Stimulated activated CD4-positive, alpha-beta T cell treated with anti-CD3 and anti-CD28 coated beads, Interleukin-4, amount 100 ng/mL, for 24 hours (primary cell): ENCODE results near the gene PRPF19.
A peak's percentile ranks its signal among the peaks of the same experiment; 100 is the strongest.

Experiments
- DNase-seq: peaks from one replicate; pipeline ENCODE4 v3.0.0-alpha.2; 2020

The PRPF19 gene

DNA sequence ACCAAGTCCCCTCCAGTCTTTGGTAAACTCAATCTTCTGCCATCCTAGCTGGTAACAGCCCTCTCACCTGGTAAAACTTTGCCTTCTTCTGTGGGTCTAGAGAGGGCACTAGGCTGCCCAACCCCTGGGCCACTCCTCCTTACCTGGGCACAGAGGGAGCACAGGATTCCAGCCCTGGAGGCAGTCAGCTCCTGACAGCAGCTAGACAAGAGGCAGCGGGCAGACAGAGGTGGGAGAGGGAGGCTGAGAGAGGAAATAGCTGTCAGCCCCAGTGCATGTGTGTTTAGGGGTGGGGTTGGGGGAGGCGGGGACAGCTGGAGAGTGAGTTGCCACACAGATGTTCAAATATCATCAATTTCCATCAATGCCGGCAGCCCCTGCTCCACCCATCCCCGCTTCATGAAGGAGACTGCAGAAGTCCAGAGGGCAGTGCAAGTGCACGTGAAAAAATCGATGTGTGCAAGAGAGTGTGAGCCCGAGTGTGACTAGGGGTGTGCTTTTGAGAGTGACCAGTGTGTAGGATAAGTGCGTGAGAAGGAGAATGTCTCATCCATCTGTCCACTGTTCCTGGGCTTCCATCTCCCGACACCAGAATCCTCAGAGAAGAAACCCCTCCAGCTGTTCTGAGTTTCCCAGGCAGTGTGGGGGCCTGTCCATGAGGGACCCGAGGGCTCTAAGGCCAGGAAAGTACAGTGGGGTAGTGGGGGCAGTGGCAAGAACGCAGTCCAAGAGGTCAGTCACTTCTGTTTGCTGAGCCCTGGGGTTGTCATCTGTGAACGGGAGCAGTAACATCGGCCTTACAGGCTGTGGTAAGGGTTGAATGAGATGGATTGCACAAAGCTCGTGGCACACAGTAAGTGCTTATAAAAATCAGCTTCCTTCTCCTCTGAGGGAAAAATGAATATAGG lies 50.4 kb downstream of the PRPF19 start, which contains the start of gene PTGDR2:
Gene PTGDR2, minus strand, starts transcription at position 225 of the 908 bp plus-strand sequence. CDS start 2,228 bp downstream, outside the sequence.
- DNase-seq = no peak

DNA sequence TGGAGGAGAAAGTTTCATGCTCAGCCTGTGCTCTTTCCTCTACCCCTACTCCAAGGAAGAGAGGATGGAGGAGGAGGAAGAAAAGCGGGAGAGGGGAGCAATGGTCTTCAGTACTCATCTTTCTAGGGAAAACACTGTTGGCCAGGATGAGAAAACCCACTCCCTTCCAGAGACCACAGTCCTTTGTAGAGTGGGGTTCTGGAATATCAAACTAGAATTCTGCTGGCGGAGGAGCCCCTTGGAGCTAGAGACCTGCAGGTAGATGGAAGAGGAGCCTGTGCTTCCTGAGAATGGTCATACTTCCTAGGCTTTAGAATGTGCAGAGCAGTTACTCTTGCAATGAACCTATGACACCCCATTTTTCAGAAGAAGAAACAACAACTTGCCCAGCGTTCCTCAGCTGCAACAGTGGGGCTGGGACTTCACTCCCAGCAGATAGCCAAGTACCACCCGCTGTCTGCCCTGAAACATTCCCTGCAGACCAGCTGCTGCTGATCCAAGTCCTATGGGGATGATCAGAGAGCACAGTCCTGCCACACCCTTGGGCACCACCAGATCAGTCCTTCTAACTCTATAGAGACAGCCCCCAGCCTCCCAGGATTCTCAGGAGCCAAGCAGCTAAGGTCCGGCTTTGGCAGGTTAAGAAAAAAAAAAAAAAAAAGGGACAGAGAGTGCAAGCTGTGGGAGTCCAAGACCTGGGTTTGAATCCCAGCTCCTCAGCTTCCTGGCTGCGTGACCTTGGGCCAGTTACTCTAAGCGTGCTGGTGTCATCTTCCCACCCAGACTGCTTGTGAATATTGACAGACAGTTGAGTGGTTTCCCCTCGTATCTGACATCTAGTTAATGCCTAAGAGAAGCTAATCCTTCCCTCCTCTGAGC lies 51.3 kb downstream of the PRPF19 start:
- DNase-seq = no peak

DNA sequence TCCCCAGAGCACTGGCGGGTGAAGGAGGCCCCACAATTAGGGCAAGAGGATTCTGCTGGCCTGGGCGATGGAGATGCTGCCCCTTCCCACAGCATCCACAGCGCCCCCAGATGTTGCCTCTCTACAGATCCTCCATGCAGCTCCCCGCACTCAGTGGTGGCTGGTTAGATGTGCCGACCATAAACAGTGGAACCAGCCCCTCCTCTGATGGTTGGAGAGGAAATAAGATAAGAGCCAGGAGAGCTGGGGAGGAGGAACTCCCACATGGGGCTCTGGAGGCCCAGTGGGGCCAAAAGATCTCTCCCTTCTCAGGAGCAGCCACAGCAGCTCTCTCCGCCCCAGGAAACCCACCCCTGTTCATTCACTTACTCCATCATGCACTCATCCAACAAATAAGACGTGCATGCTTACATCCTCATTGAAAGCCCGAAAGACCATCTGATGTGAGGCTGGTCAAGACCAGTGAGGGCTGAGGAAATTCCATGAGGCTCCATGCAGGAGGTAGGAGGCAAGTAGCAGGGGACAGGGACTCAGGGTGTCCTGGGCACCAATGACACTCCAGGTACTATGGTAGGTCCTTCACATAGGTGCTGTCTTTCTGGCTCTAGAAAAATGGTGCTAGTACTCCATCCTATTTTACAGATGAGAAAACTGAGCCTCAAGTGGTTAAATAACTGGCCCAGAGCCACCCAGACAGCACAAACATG lies 52.1 kb downstream of the PRPF19 start:
- no peak for DNase-seq

DNA sequence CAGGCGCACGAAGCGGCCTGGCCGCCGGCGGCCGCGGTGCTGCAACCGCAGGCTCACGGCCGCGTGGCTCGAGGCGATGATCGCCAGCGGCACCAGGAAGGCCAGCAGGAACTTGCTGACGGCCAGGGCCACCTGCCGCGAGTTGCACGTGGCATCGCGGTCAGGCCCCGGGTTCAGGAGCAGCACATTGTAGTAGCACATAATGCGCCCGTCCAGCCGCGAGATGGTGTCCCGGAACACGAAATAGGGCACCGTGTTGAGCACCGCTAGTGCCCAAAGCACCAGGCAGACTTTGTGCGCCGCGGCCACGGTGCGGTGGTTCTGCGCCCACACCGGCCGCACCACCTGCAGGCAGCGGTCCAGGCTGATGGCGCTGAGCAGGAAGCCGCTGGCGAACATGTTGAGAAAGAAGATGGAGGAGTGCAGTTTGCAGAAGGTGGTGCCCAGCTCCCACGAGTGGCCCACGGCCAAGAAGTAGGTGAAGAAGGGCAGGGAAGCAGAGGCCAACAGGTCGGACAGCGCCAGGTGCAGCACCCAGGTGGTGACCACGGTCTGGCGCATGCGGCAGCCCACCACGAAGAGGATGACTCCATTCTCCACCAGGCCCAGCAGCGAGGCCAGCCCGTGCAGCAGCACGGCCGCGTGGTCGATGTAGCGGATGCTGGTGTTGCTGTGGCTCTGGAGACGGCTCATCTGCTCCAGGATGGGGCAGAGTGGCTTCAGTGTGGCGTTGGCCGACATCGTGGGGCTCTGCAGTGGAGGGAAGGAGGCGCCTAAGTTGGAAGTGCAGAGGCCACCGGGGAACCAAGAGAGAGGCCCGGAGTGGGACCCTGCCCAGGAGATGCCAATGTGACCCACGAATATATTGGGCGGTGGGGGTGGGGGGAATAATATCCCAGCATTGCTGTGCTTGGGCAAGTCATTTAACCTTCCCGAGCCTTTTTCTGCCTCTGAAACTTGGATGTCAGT lies 53.1 kb downstream of the PRPF19 start:
- no peak for DNase-seq

DNA sequence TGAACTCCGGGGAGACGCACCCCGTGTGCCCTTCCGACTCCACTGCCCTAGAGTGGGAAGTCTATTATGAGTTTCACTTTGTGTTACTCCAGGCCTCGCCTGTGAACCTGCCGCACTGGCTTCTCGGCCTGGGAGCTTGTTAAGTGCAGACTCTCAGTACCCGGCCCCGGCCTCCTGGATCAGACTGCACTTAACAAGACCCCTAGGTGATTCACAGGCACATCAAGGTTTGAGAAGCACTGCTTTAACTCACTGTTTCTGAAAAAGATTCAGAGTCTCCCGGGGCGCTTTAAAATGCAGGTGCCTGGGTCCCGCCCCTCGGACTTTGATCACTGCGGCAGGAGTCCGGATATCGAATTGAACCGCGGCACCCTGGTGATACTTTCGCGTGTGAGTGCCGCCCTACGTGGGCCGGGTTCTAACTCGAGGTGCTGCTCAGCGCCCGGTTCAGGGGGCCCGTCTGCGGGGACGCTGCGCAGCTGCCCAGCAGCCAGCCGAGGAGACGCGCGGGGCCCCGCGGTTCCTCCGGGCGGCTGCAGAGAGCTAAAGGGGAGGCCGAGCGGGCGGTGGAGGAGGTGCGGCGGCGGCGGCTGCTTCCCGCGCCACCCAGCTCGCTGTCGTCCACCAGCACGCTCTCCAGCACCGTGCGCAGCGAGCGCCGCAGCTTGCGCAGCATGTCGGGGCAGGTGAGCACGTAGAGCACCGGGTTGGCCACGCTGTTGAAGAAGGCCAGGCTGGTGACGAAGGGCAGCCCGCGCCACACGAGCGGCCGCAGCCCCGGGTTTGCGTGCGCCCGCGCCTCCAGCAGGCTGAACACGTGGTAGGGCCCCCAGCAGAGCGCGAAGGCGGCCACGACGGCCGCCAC lies 54.0 kb downstream of the PRPF19 start:
- DNase-seq = no peak

DNA sequence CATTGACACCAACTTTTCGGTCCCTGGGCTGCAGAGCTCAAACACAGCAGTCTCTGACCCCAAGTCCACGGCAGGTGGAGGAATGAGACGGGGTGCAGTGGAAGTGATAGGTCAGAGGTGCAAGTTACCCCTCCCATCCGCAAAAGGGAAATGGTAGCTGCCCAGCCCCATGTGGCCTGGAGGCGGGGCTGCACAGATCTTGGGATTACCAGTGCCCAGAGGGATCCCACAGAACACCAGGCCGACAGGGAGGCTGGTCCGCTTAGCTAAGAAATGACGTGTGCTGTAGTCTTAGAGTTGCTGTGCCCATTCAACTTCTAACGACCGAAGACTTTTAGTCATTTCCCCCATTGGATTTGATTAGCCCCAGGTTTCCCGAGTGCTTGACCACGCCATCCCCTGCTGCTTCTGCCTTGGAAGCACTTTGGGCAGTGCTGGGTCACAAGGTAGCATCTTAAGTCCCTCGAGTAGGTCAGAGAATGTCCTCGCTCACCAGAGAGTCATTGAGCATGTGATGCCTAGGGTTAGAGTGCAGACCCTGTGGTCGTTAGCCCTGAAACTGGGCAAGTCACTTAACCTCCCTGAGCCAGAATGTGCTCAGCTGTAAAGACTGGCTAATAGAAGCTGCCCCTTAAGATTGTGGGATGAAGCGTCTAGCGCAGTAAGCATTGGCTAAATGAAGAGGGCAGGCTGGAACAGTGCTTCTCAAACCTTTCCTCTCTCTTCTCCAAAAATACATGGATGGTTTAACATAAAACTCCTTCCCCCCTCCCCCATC lies 54.9 kb downstream of the PRPF19 start:
- DNase-seq = no peak

DNA sequence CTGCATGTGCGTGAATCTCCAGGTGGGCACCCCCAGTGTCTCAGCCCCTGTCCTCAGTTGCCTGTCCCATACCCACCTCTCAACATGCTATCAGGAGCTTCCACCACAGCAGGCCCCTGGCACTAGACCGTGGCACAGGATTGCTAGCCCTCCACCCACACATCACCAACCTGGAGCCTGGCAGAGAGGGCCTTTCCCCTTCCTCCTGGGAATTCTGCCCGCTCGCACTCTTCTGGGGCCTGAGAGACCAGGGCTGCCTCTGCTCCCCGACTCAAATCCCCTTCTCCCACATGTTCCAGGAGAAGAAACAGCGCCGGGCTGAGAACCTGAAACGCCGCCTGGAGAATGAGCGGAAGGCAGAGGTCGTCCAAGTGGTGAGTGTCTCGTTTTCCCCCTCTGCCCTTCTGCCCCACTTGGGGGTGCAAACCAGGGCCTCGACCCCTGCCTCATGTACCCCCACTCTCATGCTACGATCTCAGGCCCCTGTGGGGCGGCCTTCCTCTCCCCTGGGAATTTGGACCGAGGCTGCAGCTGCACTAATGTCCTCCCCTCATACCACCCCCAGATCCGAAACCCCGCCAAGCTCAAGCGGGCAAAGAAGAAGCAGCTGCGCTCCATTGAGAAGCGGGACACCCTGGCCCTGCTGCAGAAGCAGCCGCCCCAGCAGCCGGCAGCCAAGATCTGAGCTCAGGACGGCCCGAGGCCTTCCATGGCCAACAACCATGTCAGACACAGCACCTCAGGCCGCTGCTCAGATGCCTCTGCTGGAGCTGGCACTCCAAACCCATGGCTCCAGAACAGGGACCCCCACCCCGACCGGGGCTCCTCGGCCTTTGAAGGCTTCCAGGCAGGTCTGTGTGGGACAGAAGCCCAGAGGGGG lies 56.5 kb downstream of the PRPF19 start:
- DNase-seq = no peak

DNA sequence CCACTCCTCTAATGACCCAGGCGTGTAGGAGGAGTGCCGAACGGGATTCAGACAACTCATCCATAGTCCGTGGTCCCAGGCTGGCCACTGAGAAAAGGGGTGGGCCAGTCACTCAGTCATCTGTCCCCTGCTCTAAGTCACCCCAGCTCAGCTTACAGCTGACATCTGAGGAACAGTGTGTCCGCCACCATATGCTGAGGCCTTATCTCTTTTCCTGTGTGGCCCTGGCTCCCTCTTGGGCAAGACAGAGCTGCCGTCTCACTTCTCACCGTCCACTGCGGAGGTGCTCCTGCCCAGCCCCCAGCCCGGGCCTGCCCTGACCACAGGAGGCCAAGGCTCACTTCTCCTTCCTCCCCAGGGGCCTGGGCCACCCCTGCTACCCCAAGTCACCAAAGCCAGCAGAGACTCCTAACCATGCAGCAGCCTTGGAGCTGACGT lies 57.7 kb downstream of the PRPF19 start:
- no peak for DNase-seq

DNA sequence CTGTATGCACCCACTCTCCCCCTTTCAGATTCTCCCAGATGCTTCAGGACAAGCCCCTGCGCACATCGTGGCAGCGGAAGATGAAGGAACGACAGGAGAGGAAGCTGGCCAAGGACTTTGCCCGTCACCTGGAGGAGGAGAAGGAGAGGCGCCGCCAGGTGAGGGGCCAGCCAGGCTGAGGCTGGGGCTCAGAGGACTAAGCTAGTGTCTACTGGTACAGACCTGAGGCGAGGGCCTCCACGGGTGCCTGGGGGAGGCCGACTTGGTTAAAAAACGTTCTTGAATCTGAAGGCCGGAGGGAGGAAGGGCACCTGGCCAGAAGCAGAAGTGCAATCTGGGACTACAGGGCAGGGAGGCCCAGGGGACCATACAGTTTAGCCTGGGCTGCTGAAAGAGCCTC lies 58.5 kb downstream of the PRPF19 start:
- DNase-seq = no peak

DNA sequence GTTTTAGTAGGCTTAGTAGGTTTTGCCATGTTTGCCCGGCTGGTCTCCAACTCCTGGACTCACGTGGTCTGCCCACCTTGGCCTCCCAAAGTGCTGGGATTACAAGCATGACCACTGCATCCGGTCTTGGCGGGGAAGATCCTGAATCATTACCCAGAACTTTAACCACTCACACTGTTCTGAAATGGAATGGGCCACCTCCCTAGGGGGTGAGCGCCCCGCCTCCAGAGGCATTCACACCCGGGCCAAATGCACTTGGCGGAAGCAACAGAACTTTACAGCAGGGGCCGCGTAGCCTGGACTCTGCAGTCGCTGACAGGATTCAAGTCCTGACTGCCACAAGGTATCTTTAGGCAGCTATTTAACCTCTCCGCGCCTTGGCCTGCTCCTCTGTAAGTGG lies 59.1 kb downstream of the PRPF19 start:
- DNase-seq = no peak

DNA sequence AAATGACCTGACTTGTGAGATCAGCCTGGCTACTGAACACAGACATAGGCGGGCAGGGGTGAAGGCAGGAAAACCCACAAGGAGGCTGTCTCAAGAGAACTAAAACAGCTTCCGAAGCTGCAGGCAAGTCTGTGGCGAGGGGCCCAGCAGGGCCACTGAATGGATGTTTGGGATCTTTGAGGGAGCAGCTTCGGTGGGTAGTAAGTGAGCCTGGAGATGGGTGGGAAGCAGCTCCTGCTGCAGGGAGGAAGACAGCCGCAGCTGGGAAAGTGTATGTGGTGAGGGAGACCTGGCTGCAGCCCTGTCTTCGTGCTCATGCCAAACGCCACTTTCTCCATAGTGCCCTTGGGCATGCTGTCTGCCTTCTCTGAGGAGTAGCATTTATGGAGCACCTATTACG lies 61.0 kb downstream of the PRPF19 start:
- DNase-seq = no peak

DNA sequence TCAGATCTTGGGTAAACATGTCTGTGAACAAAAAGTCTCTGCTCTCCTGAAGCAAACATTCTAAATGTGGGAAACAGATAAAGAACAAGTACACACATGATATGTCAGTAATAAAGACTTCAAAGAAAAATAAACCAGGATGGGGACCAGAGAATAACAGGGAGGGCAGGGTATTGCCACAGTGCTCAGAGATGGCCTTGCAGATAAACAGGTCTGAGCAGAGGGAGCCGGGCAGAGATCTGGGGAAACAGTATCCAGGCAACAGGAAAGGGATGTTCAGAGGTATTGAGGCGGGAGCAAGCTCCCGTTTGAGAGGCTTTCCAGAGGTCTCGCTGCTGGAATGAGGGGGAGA lies 61.5 kb downstream of the PRPF19 start:
- no peak for DNase-seq

DNA sequence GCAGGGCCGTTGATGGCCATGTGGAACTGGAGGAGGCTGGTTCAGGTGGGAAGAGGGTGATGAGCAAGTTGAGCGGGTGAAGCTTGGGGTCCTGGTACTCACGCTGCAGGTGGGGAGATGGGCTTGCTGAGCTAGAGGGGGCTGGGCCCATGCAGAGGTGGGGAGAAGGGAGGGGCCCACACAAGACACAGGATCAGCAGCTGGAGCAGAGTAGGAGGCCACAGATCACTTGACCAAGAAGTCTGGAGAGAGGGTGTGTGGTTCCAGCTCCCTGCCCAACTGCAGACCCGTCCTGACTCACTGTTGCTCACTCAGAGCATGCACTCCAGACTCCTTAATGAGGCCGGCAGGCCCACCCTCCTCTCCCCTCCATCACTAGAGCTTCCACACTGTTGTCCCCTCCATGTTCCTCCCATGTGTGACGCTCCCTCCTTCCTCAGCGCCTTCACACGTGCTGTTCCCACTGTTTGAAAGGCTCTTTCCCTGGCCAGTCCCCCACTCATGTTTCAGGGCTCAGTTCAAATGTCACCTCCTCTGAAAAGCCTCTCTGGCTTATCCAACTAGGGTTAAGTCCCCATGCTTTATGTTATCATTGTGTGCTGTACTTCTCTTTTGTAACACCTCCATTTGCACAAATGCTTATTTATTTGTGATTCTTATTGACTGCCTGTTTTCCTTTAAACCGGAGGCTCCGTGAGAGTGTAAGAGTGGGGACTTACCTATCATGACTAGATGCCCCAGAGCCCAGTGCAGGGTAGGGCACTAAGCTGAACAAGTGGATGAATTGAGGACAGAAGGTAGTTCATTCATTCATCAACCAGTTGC lies 62.1 kb downstream of the PRPF19 start:
- no peak for DNase-seq

DNA sequence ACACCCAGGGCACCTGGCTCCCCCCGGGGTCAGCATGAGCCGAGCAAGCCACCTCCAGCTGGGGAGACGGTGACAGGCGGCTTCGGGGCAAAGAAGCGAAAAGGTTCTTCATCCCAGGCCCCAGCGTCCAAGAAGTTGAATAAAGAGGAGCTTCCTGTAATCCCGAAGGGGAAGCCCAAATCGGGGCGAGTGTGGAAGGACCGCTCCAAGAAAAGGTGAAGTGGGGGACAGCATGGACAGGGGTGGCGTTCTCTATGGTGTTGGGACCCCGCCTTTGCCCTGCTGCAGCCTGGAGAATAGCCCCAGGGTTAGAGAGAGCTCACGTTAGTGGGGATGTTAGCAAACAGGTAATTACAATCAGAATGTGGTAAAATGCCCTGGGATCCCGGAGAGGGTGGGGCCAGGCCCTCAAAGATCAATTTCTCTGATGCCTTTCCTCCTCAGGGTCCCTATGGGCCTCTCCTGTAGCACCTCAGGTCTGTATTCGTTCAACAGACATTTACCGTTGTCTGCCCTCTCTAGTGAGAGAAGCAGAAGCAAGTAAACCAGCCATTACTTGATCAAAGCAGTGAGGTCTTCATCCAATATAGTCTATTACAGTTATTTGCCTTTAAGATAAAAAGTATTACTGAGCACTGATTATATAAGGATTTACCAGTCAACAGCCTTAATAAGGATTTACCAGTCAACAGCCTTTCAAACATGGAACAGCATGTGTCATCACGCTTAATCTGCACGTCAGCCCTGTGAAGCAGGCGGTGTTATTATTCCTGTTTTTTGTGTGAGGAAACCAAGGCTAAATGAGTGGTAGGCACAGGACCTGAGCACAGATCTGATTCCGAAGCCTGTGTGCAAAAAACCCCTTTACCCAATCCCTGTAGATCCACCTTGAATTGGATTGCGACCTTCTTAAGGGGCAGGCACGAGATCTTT lies 63.5 kb downstream of the PRPF19 start:
- no peak for DNase-seq

DNA sequence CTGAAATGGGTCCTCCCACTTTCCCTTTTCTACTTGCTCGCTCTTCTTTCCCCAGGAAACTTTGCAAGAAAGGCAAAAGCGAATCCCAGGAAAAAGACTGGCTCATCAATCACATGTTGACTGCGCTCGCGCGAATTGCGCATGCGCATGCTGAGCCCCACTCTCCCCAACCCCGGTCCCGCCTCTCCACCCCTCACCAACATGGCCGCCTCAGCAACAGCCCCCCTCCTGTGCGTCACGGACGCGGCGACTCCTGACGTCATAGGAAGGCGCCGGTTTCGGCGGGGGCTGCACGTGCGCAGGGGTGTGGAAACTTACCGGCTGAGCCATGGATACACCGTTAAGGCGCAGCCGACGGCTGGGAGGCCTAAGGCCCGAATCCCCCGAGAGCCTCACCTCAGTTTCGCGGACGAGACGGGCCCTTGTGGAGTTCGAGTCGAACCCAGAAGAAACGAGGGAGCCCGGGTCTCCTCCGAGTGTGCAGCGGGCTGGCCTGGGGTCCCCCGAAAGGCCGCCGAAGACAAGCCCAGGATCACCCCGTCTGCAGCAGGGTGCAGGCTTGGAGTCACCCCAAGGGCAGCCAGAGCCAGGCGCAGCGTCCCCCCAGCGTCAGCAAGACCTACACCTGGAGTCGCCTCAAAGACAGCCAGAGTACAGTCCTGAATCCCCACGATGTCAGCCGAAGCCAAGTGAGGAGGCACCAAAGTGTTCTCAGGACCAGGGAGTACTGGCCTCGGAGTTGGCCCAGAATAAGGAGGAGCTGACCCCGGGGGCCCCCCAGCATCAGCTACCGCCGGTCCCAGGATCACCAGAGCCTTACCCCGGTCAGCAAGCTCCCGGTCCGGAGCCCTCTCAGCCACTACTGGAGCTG lies 64.4 kb downstream of the PRPF19 start, which contains the start of gene CCDC86:
Gene CCDC86, plus strand, starts transcription at position 317 of the 871 bp plus-strand sequence. Its CDS starts 12 bp downstream, at position 329.
- peak; percentile 98 for DNase-seq
